NCI-H187 treated with DMSO at 0.1 percent for 48 hours (cell line): ENCODE data around the gene SLC2A13.
"Not testable (repeated sequence)": the region's sequence is repeated elsewhere in the genome, so short reads cannot be mapped to it uniquely, and the experiment has no call there.

ENCODE experiments used
- DNase-seq: peaks from one replicate; lab custom pipeline; 2025; lab: John Stamatoyannopoulos, UW

SLC2A13 gene

DNA sequence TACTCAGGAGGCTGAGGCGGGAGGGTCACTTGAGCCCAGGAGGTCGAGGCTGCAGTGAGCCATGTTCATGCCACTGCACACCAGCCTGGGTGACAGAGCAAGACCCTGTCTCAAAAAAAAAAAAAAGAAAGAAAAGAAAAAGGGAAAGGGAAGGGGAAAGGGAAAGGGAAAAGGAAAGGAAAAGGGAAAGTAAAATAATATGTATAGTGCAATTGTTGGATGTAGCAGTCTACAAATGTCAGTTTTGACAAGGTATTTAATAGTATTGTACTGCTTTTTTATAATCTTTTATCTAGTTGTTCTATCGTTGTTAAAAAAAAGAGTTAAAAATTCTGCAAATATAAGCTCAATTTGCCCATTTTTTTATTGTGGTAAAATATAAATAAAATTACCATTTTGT is 67.3 kb downstream of the SLC2A13 start:
- no peak for DNase-seq

DNA sequence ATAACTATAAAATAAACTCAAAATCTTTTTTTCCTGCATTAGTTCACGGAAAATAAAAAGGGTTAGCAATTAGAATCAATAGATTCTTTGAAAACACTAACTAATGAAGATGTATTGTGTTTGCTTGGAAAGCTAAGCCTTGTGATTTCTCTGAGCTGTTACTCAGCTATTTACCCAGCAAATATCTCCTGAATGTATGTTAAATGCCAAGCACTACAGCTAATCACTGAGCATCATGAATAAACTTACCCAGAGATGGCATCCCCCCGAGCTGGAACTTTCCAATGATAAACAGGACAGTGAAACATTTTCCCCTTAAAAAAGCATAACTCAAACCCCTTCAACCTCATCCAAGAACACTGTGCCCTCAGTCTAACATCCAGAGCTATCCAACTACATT is 71.2 kb downstream of the SLC2A13 start:
- DNase-seq = no peak

DNA sequence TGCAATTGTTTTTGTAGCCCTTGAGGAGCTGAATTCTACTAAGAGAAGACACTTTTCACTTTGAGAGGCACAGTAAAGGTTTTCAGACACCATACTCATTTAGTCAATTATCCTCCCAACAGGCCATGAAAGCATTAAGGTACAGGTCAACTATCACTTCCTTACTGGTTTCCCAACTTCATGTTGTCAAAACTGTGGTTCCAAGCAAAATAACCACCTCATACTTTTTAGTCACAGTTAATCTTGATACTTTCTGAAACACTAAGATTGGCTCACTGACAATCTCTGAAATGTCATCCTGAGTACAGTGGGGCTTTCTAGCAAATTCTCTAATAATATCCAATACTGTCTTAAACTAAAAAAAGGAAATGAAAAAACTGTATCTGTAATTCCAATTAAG is 71.7 kb downstream of the SLC2A13 start:
- no peak for DNase-seq

DNA sequence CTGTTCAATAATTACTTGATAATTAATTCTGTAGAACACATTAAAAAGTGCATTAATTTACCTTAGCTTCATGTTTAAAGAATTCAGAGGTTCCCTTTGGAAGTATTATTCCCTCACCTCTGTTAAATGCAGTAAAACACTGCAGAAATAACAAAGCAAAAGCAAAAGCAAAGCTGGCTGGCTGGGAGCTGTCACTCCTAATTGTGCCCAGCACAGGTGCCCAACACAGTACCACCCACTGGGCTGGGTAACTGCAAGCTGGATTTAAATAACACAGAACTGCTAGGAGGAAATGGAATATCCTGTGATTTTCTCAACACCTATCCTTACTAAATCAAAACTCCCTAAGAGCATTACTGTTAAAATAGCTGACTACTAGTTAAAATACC is 72.6 kb downstream of the SLC2A13 start:
- no peak for DNase-seq

DNA sequence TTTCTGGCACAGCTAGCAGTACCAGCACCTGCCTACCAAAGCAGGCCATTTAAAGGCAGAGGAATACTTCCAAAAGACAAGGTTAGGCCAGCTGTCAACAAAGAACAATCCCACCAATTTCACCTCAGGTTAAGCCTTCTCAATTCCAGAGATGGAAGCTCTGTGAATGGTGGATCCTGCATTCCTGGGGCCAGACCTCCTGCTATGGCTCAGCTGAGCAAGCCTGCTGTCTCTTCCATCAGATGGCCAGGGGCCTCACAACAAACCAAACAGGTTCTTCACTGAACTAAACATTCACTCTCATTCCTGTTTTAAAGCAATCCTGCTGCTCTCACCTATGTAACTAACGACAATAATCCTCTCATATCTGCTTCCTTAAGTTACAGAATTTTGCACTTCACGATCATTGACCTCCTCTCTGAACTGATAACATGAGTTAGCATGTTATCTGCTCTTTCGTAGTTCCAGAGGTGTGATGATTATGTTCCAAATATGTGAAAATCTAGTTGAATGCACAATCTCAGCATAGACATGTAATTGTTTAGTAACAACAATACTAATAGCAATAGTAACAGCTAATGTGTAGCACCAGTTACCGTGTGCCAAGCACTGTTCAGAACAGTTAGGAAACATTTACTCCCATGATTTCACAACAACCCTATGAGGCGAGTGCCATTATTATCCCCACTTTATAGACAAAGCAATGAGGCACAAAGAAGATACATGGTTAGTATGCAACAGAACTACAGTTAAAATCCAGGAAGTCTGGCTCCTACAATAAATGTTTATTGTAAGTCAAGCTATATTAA is 73.2 kb downstream of the SLC2A13 start:
- DNase-seq = no peak

DNA sequence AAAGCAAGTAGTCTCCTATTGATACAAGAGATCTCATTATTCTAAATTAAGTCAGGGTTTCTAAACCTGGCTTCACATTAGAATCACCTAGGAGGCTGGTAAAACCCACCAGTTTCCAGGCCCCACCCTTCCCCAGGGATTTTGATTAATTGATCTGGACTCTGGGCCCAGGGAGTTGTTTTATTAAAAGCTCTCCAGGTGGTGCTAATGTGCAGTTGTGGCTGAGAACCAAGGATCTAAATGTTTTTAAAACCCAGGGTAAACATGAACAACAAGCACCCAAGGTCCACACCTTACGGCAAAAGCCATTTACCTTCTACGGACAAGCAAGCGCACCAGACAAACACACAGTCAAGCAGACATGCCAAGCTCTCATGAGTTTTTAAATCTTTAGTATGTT is 73.9 kb downstream of the SLC2A13 start:
- no peak for DNase-seq

DNA sequence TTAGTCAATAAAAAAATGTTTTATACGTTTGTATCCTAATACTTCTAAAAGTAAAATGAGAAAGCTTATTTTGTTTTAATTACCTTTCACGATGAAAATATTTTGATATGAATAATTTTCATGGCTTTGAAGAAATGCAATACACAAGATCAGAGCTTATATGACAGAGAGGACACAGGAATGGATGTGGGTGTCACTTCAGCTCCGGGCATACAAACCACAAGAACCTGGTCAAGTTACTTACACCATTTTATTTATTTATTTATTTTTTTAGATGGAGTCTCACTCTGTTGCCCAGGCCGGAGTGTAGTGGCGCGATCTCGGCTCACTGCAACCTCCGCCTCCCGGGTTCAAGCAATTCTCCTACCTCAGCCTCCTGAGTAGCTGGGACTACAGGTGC is 74.9 kb downstream of the SLC2A13 start:
- DNase-seq = not testable (repeated sequence)

DNA sequence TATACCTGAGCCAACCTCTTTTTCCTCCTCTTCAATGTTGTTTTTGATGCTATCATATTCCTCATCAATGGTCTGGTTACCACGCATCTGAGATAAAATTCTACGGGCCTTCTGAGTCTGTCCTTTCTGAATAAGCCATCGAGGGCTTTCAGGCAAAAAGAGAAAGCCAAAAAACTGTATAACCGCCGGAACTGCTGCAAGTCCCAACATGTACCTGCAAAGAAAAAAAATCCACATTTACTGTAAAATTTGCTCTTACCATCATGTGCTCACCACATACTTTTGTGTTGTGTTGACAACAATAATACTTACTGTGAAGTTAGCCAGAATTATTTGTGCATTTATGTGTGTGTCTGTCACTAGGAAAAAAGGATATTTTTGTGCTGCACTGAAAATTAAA is 77.6 kb downstream of the SLC2A13 start:
- DNase-seq = no peak

DNA sequence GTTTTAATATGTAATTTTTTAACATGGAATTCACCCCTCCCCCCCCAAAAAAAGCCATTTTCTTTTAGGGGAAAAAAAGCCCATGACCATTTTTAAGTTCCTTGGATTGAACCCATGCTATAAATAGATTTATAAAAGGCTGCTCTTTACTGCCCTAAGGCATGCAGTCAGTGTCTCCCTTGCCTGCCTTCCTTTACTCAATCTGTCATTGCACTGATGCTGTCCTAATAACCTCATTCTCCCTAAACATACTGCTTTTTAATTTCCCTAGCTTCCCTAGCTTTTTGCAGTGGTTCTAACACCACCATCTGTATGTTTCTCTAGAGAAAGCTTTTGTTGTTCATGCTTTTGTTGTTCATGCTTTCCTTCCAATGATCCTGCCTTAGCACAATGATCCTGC is 83.0 kb downstream of the SLC2A13 start:
- DNase-seq = no peak

DNA sequence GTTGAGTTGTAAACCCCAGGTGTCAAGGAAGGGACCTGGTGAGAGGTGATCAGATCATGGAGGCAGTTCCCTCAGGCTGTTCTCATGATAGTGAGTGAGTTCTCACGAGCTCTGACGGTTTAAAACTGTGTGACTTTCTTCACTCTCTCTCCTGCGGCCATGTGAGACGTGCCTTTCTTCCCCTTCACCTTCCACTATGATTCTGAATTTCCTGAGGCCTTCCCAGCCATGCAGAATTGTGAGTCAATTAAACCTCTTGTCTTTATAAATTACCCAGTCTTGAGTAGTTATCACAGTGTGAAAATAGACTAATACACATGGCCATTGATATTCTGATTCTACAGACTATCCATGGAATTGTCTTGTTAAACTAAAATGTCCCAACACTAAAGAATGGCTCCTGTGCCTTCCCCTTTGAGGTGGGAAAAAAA is 85.6 kb downstream of the SLC2A13 start:
- DNase-seq = no peak

DNA sequence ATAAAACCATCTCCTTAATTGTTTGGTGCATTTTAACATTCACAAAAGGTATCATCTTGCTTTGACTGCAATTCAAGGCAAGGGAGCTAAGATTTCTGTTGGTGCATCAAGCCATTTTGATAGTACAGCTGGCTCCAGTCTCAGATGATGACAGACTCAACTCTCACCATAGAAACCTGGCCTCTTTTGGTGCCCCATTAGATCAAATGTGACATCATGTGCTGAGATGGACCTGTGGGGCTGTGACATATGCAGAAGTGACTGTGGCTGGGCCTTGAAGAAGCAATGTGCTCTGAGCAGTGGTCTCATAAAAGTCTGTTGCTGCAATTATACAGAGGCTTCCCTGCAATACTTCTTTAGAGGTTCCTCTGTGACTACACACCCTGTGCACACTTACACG is 88.4 kb downstream of the SLC2A13 start:
- no peak for DNase-seq

DNA sequence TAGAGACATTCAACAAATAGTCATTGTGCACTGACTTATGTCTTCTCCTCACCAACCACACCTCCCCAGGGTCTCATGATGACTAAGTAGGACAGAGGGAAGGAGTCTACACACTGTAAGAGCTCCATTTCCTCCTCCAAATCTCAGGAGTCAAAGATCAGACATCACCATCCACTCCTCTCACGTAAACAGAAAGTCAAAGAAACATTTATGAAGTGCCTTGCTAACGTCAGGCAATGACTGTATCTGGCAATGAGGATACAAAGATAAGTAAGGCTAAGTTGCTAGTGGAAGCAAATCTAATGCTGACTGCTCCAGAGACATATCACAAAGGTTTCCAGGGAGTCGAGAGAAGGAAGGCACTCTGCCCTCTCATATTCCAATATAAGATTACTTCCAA is 88.9 kb downstream of the SLC2A13 start:
- DNase-seq = no peak

DNA sequence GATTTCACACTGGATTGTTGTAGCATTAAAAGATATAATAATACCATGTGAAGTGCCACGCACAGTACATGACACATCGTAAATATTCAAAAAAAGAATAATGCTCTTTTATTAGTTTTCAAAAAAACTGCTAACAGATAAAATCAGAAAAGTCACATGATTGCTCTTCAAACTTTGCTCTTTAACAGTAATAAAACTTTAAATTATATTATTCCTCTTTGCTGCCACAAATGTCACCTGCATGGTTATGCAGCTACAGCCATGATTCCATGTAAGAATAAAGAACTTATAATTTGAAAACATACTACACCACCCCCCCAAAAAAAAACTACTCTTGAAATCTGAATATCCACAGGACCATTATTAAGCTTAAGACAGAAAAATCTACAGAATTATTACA is 90.0 kb downstream of the SLC2A13 start:
- no peak for DNase-seq

DNA sequence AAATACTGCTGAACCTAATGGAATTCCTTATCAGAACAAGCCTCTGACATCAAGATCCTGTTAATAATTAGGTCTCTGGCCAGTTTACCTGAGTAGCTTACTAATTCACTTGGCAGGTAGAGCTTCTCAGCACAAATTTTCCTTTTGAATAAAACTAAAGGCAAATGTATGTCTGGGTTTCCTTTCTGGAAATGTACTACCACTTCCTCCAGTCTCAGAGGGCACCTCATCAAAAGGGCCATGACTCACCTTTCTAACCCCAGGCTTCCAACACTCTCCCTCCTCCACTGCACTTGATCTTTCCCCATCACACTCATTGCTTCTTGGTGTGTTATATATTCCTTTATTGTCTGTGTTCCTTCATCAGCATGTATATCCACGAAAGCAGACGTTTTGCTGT is 90.5 kb downstream of the SLC2A13 start:
- DNase-seq = no peak

DNA sequence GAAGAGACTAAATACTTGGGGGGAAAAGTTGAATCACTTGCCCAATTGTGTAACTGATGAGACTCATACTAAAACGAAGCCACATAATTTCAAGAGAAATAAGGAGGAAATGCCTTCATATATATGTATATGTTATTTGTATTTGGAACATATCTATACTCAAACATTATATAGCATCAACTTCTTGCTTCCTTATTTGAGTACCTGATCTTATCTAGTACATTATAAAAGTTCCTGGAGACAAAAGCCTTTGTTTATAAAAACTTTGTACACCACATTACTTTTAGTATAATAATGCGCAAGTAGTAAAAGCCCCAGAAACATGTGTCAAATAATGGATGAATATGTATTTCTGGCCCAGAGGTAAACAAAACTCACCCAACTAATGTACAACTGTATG is 92.0 kb downstream of the SLC2A13 start:
- no peak for DNase-seq

DNA sequence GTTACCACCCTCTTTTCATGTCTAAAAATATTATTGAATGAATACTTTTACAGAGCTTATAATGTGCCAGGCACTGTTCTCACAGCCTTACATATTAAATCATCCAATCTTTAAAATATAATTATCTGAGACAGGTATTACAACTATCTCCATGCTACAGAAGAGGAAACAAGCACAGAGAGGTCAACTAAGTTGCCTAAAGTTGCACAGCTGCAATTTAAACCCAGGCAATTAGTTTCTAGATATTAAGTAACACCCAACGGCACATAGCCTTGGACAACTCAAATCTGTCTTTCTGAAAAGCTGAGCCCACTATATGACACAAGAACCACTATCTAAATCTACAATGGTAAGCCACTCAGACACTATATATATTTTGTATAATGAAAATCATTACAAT is 92.6 kb downstream of the SLC2A13 start:
- DNase-seq = no peak

DNA sequence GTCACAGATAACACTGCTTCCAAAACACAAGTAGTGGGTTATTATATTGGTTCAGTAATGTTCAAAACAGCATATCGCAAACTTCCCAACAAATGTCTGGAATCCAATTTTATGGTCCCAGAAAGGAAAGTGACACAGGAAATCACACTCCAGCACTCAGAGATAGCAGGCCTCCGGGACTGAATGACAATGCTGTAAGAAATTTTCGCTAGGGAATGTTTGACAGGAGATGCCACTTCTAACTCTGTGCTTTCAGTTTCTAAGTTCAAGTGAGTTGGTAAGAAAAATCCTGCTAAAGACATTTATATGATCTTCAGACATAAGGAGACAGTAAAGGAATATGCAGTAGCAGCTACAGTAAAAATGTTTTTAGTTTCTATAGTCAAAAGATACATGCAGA is 93.2 kb downstream of the SLC2A13 start:
- no peak for DNase-seq

DNA sequence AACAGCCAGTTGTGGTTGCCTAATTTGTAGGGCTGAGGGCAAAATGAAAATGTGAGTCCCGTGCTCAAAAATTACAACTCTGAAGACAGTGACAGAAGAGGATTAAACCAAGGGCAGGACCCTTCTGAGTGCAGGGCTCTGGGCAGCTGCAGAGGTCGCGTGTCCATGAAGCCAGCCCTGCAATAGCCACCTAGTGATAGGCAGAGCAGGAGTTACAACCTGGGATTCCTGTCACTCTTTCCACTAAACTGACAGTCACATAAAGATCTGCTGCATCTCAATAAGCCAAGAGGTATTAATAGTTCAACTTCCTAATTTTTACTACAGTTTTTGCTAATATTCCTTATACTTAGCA is 94.1 kb downstream of the SLC2A13 start:
- DNase-seq = no peak

DNA sequence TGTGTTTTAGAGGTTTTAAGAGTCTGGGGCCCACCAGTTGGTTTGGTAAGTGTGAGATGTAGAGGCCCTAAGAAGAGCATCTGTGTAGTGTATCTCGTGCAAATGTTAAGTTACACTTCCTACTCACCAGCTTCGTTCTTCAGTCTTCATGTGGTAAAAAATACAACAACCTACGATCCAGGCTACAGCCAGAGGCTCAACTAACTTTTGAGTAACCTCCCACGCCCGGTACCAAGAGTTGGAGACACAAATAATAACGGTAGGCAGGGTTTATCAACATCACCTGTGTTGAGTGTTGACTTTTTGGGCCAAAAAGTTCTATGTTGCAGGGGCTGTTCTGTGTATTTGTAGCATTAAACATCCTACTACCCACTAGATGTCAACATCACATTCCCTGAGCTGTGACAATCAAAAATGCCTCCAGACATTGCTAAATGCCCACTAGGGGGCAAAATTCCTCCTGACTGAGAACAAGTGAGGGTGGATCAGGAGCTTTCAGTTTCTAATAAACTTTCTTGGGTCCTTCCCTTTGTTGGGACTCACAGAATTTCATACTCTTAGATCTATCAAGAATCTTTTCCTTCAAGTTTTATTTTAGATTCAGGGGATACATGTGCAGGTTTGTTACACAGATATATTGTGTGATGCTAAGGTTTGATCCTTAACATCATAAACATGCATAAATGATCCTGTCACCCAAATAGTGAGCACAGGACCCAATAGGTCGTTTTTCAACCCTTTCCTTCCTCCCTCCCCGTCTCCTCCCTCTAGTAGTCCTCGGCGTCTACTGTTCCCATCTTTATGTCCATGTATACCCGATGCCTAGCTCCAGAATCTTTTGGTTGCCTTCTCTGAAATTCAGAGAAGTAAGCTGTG is 94.7 kb downstream of the SLC2A13 start:
- DNase-seq = no peak

DNA sequence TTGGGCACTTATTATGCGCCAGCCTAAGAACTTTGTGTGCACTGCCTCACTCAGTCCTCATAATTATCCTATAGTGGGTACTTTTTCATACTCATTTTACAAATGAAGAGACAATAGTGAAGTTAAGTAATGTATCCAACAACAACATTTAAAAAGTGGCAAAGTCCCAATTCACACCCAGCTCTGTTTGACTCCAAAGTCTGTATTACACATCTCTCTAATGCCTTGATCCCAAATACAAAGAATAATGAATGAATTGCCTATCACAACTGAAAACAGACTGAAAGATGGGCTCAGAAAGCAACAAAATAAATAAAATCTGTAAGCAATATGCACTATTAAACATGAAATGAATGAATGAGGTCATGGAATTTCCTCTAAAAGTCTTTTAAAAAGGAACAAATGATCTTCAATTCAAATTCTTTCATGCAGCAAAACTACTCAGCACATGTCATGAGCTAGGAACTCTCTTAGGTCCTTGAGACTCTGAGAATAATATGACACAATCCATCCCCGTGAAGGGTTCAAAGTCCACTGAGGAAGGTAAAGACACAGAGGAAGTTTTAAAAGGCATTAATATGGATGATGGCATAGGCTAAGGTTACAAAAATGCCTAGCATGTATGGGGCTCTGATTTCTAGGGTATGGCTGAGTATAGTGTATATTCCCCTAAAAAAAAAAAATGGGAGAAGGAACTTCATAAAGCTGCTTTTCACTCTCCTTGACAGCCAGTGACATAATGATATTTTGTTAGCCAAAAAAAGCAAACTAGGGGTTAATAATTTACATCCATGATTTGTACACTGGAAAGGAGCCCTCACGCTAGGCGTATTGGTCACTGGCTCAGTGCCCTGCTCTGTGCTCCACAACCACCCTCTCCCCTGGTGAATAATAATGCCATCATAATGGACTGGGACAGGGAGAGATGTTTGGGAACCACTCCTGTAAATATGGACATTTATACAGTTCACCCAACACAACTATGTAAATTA is 103.4 kb downstream of the SLC2A13 start:
- DNase-seq = no peak

DNA sequence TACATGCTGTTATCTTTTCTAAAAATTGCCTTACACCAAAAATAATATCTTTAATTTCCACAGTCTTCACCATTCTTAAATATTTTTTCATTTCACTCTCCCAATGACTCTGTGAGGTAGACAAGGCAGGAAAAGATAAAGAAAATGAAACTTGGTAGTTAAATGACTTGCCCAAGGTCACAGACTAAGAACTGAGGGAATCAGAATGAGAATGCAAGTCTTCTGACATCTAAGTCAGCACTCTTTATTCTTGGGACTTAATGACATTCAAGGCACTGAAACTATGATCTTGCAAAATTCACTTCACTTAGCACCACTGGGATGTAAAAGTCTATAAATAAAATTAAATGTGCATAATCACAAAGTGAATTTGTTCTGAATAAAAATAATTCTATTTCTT is 104.5 kb downstream of the SLC2A13 start:
- no peak for DNase-seq

DNA sequence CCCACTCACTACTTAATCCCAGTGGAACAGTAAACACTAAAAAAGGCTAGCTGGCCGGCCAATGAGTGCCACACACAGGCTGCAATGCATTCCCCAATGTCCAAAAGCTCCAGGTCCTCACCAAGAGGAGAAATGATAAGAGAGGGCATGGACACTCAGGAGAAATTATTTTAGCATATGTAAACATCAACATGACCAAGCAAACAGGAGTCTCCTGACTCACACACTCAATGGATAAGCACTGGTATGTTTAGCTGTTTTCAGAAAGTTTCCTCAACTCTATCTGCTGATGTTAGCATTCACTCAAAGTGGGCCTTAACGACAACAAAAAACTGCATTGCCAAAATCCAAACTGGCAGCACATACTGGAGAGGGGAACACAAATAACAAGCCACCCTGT is 105.0 kb downstream of the SLC2A13 start:
- no peak for DNase-seq
